ENCODE results near the gene GOLGA8B. TPM values are rescaled to one million over a fixed set of nuclear protein-coding genes. Genes with fewer than 3 reads are reported as not detected.
"Not testable (repeated sequence)": the region's sequence is repeated elsewhere in the genome, so short reads cannot be mapped to it uniquely, and the experiment has no call there.

GOLGA8B gene
- total RNA-seq, 1 donor from 2014 or later: 31.3 TPM

GRCh38 chr15:34554716-34555115 lies 28.7 kb downstream of the GOLGA8B start:
- DNase-seq: not testable (repeated sequence)

GRCh38 chr15:34554126-34554525 lies 29.3 kb downstream of the GOLGA8B start:
- DNase-seq: not testable (repeated sequence)

- not testable (repeated sequence) for DNase-seq
Measured at GRCh38 chr15:34550129-34550528, 33.3 kb downstream of the GOLGA8B start.

- DNase-seq: not testable (repeated sequence)
Measured at GRCh38 chr15:34549381-34549809, 34.1 kb downstream of the GOLGA8B start.

- not testable (repeated sequence) for DNase-seq
Measured at GRCh38 chr15:34543860-34544649, 39.4 kb downstream of the GOLGA8B start.

GRCh38 chr15:34535857-34536256 lies 47.6 kb downstream of the GOLGA8B start:
- DNase-seq: not testable (repeated sequence)

Small RNA genes within 50 kb of the gene (small RNA-seq; reads per million reads assigned to genes)
- gene RF00425 (ENCODE audit: low replicate concordance): not detected

Other genes starting within 250 kb of the GOLGA8B start
- 28.1 TPM for gene SLC12A6, start 245.9 kb downstream of the GOLGA8B start, total RNA-seq
- 64.8 TPM for gene NOP10, start 240.5 kb downstream of the GOLGA8B start, total RNA-seq
- not detected for gene NUTM1, start 240.3 kb downstream of the GOLGA8B start, total RNA-seq
- 12.0 TPM for gene LPCAT4, start 216.5 kb downstream of the GOLGA8B start, total RNA-seq
- 44.2 TPM for gene GOLGA8A, start 145.8 kb downstream of the GOLGA8B start, total RNA-seq
- gene GJD2, start 171.3 kb upstream of the GOLGA8B start, total RNA-seq: 0.10 TPM
- gene ACTC1, start 211.9 kb upstream of the GOLGA8B start, total RNA-seq: 1,740 TPM

Data from tongue (tissue), 3 donors.